WTC11 (cell line): ENCODE results near the gene NCOA3. TPM values are rescaled to one million over a fixed set of nuclear protein-coding genes. Genes with fewer than 3 reads are reported as not detected.

ENCODE experiments used
- ATAC-seq: fragments of 200-7000 bp; cut with Tn5 transposase; 2 replicates; pipeline ENCODE4 v1.10.0; 2021; ENCODE audit warnings: mild to moderate bottlenecking, moderate library complexity
- CTCF ChIA-PET: fragments of 300-600 bp; sonication (Branson Sonifier 250); formaldehyde crosslinking; loops from one replicate; lab custom pipeline; 2021; ENCODE audit warnings: antibody characterized with exemption; lab: Charles Lee
- POLR2A ChIA-PET: fragments of 350-600 bp; sonication (Branson Sonifier 250); formaldehyde crosslinking; loops from one replicate; lab custom pipeline; 2021; ENCODE audit warnings: antibody characterized with exemption; lab: Charles Lee
- DNase-seq: peaks from one replicate; pipeline ENCODE4 v3.0.0; 2021; ENCODE audit warnings: low spot score
- H3K27ac Mint-ChIP-seq: 2 replicates; pipeline ENCODE4 v1.8.0; 2021; ENCODE audit warnings: mixed read lengths
- H3K27me3 Mint-ChIP-seq: 2 replicates; pipeline ENCODE4 v1.8.0; 2021; ENCODE audit warnings: low read depth, mild to moderate bottlenecking, moderate library complexity, mixed read lengths
- H3K36me3 Mint-ChIP-seq: 2 replicates; pipeline ENCODE4 v1.8.0; 2021; ENCODE audit warnings: mixed read lengths
- H3K4me1 Mint-ChIP-seq: 2 replicates; pipeline ENCODE4 v1.8.0; 2022; ENCODE audit warnings: mixed read lengths
- H3K4me3 Mint-ChIP-seq: 2 replicates; pipeline ENCODE4 v1.8.0; 2021; ENCODE audit warnings: mild to moderate bottlenecking, moderate library complexity, mixed read lengths
- H3K9me3 Mint-ChIP-seq: 2 replicates; pipeline ENCODE4 v1.8.0; 2021; ENCODE audit warnings: mixed read lengths
- AR ChIP-seq: fragments of 250-450 bp; sonication (Bioruptor Pico); IDR thresholded peaks from 2 replicates; pipeline ENCODE4 v1.9.0; 2021; ENCODE audit warnings: mild to moderate bottlenecking
- ATF3 ChIP-seq: sonication (generic); formaldehyde crosslinking; conservative IDR thresholded peaks from 2 replicates; pipeline ENCODE4 v1.8.1; 2022; ENCODE audit warnings: mild to moderate bottlenecking, missing genetic modification reagents
- CTCF ChIP-seq: fragments of 200-600 bp; IDR thresholded peaks from 2 replicates; pipeline ENCODE4 v1.8.0; 2022; ENCODE audit warnings: antibody characterized with exemption
- ERG ChIP-seq: fragments of 250-450 bp; sonication (Bioruptor Pico); IDR thresholded peaks from 2 replicates; pipeline ENCODE4 v1.8.0; 2021; ENCODE audit warnings: mild to moderate bottlenecking
- FOXP1 ChIP-seq: sonication (generic); formaldehyde crosslinking; IDR thresholded peaks from 2 replicates; pipeline ENCODE4 v1.8.0; 2022; ENCODE audit warnings: missing genetic modification reagents, mild to moderate bottlenecking, moderate library complexity, borderline replicate concordance
- GTF2I ChIP-seq: fragments of 250-450 bp; sonication (Bioruptor Pico); conservative IDR thresholded peaks from 2 replicates; pipeline ENCODE4 v1.4.0; 2021; ENCODE audit warnings: mild to moderate bottlenecking
- HMGXB4 ChIP-seq: sonication (generic); formaldehyde crosslinking; IDR thresholded peaks from 2 replicates; pipeline ENCODE4 v1.8.1; 2023; ENCODE audit warnings: mild to moderate bottlenecking, moderate library complexity, missing genetic modification reagents
- JUN ChIP-seq: sonication (generic); formaldehyde crosslinking; IDR thresholded peaks from 2 replicates; pipeline ENCODE4 v1.8.0; 2023; ENCODE audit warnings: mild to moderate bottlenecking, missing genetic modification reagents
- MXD4 ChIP-seq: fragments of 250-450 bp; sonication (Bioruptor Pico); IDR thresholded peaks from 2 replicates; pipeline ENCODE4 v1.8.0; 2021; ENCODE audit warnings: mild to moderate bottlenecking, moderate library complexity, borderline replicate concordance
- SP1 ChIP-seq: sonication (generic); formaldehyde crosslinking; conservative IDR thresholded peaks from 2 replicates; pipeline ENCODE4 v1.8.1; 2022; ENCODE audit warnings: missing genetic modification reagents
- ZNF121 ChIP-seq: sonication (generic); formaldehyde crosslinking; IDR thresholded peaks from 2 replicates; pipeline ENCODE4 v1.8.0; 2023; ENCODE audit warnings: missing genetic modification reagents
- ZNF138 ChIP-seq: sonication (generic); formaldehyde crosslinking; conservative IDR thresholded peaks from 2 replicates; pipeline ENCODE4 v1.8.1; 2022; ENCODE audit warnings: mild to moderate bottlenecking, moderate library complexity, missing genetic modification reagents
- ZNF219 ChIP-seq: sonication (generic); formaldehyde crosslinking; IDR thresholded peaks from 2 replicates; pipeline ENCODE4 v1.8.0; 2023; ENCODE audit warnings: missing genetic modification reagents, mild to moderate bottlenecking, borderline replicate concordance
- total RNA-seq: library from RNA; stranded (reverse); gene quantifications from 3 replicates; pipeline ENCODE4 v1.2.3, GENCODE V29; 2021
- TF ChIP-seq, protein P1 (sequence below): sonication (generic); formaldehyde crosslinking; IDR thresholded peaks from 2 replicates; pipeline ENCODE4 v1.8.0; 2023; ENCODE audit warnings: missing genetic modification reagents

NCOA3 gene
- total RNA-seq, 1 experiment from 2014 or later, result 25.2 TPM

DNA sequence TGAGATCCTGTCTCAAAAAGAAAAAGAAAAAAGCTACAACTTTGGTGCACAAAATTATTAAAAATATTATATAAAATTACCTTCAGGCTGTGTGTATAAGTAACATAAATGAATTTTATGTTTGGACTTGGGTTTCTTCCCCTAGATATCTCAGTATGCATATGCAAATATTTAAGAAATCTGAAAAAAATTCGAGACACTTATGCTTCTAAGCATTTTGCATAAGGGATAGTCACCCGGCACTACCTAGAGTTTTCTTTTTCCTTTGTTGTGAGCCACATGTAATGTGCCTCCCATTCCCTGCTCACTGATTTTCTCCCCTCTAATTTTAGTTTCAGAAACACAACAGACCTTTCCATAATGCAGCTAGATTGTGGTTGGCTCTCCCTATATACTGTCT lies 79.4 kb downstream of the NCOA3 start:
- ATAC-seq, result no peak
- Mint-ChIP-seq H3K27ac (peak overlapping the region; percentile 67), H3K4me1 (peaks cover 42% of the 10 kb centered on the region), H3K4me3 (no peak overlapping the region), H3K9me3 (no peaks in the 10 kb centered on the region), H3K36me3 (no peaks in the 10 kb centered on the region), H3K27me3 (no peaks in the 10 kb centered on the region)
- ChIA-PET POLR2A (no interaction called here), CTCF (interaction anchor here (1.0 kb wide), 1 partner anchor 376 kb away, joined by 3 read pairs; no protein-coding TSS in a partner anchor)
- TF ChIP-seq ZNF219, result no peak
- no peak for TF ChIP-seq MXD4 (CRISPR knock-in tag)
- TF ChIP-seq, protein P1, sequence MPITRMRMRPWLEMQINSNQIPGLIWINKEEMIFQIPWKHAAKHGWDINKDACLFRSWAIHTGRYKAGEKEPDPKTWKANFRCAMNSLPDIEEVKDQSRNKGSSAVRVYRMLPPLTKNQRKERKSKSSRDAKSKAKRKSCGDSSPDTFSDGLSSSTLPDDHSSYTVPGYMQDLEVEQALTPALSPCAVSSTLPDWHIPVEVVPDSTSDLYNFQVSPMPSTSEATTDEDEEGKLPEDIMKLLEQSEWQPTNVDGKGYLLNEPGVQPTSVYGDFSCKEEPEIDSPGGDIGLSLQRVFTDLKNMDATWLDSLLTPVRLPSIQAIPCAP (CRISPR knock-in tag), result no peak
- TF ChIP-seq ZNF121 (CRISPR knock-in tag), result no peak
- no peak for TF ChIP-seq CTCF
- no peak for TF ChIP-seq FOXP1 (CRISPR knock-in tag)
- no peak for TF ChIP-seq ERG (CRISPR knock-in tag)
- TF ChIP-seq HMGXB4, result no peak
- DNase-seq, result no peak

GRCh38 chr20:47583551-47583950 lies 81.9 kb downstream of the NCOA3 start:
- H3K4me3 Mint-ChIP-seq, result no peak overlapping the region
- no peaks in the 10 kb centered on the region for H3K27me3 Mint-ChIP-seq
- H3K27ac Mint-ChIP-seq, result peak overlapping the region; percentile 84; the same call in 1 of the 2 replicates
- no peak for ATAC-seq
- ChIA-PET POLR2A (no interaction called here), CTCF (no interaction called here)
- H3K4me1 Mint-ChIP-seq, result peaks cover 48% of the 10 kb centered on the region
- H3K9me3 Mint-ChIP-seq, result no peaks in the 10 kb centered on the region
- no peaks in the 10 kb centered on the region for H3K36me3 Mint-ChIP-seq
- TF ChIP-seq ATF3 (CRISPR knock-in tag), result no peak
- TF ChIP-seq, all 79 proteins: peak for 0
- no peak for DNase-seq

DNA sequence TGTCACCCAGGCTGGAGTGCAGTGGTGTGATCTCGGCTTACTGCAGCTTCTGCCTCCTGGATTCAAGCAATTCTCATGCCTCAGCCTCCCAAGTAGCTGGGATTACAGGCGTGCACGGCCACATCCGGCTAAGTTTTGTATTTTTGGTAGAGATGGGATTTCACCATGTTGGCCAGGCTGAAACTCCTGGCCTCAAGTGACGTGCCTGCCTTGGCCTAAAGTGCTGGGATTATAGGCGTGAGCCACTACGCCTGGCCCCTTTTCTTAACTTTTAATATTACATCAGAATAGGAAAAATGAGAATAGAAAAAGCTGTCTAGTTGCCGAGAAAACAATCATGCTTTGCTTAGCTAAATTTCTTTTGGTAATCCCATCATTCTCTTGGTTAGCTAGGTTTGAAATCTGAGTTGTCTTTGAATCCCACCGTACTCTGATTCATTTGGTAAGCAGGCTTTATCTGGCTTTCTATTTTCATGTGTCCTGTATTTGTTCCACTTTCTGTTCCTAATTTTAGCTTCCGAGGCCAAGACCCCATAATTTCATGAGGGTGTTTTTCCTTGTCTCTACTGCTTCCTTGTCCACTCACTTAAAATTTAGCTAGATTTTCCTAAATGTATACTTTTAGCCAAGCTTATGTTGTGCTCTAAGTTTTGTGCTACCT lies 83.5 kb downstream of the NCOA3 start:
- no peak for TF ChIP-seq ZNF138
- no peak for TF ChIP-seq JUN (CRISPR knock-in tag)
- no peak for TF ChIP-seq AR (CRISPR knock-in tag)
- TF ChIP-seq SP1 (CRISPR knock-in tag), result no peak
- no peak for TF ChIP-seq GTF2I (CRISPR knock-in tag)
- TF ChIP-seq, all 79 proteins: peak for 0
- Mint-ChIP-seq H3K9me3 (no peaks in the 10 kb centered on the region), H3K4me1 (peaks cover 37% of the 10 kb centered on the region), H3K4me3 (no peak overlapping the region), H3K27ac (peak overlapping the region; percentile 91), H3K36me3 (no peaks in the 10 kb centered on the region), H3K27me3 (no peaks in the 10 kb centered on the region)
- no peak for ATAC-seq
- POLR2A ChIA-PET, result no interaction called here
- no peak for DNase-seq
- CTCF ChIA-PET, result interaction anchor here (1.1 to 1.3 kb wide), 2 partner anchors 50 to 201 kb away, joined by 3 read pairs; no protein-coding TSS in a partner anchor
